HL-60/S4 treated with retinoic acid at 250 ng/mL for 4 days and 3 days (cell line): ENCODE measurements around the gene WDR72.
"Not testable (repeated sequence)": the region's sequence is repeated elsewhere in the genome, so short reads cannot be mapped to it uniquely, and the experiment has no call there.

Experiments
- in situ Hi-C: fragments of 300-500 bp; cut with MboI; formaldehyde crosslinking; loops from 2 replicates; pipeline ENCODE4 v1.7.0; 2022; ENCODE audit warnings: low sequenced_read_pairs

WDR72 gene

GRCh38 chr15:53759411-53759931 lies at the start of gene WDR72:
TSS of gene WDR72 (minus strand) at chr15:53759663. CDS start at chr15:53733149, 26,514 bp downstream.
- in situ Hi-C loops, result no loop called here

- in situ Hi-C loops, result no loop called here
Observed at GRCh38 chr15:53808058-53808706, 48.7 kb upstream of the WDR72 start.

- in situ Hi-C loops, result no loop called here
Observed at GRCh38 chr15:53807501-53807900, 48.0 kb upstream of the WDR72 start.

- in situ Hi-C loops, result no loop called here
Observed at GRCh38 chr15:53802672-53803071, 43.2 kb upstream of the WDR72 start.

GRCh38 chr15:53791581-53791980 lies 32.1 kb upstream of the WDR72 start:
- in situ Hi-C loops, result no loop called here

GRCh38 chr15:53789654-53790375 lies 30.4 kb upstream of the WDR72 start:
- in situ Hi-C loops, result no loop called here

GRCh38 chr15:53786401-53786800 lies 26.9 kb upstream of the WDR72 start:
- in situ Hi-C loops, result no loop called here

- in situ Hi-C loops, result not testable (repeated sequence)
Observed at GRCh38 chr15:53785241-53785640, 25.8 kb upstream of the WDR72 start.

GRCh38 chr15:53762916-53763315 lies 3.5 kb upstream of the WDR72 start:
- in situ Hi-C loops, result no loop called here

- in situ Hi-C loops, result no loop called here
Observed at GRCh38 chr15:53758412-53758811, 1.1 kb downstream of the WDR72 start.

GRCh38 chr15:53757906-53758305 lies 1.6 kb downstream of the WDR72 start:
- in situ Hi-C loops, result no loop called here

GRCh38 chr15:53753813-53754212 lies 5.7 kb downstream of the WDR72 start:
- in situ Hi-C loops, result no loop called here

- in situ Hi-C loops, result no loop called here
Observed at GRCh38 chr15:53752406-53752805, 7.1 kb downstream of the WDR72 start.

GRCh38 chr15:53747501-53748068 lies 11.9 kb downstream of the WDR72 start:
- in situ Hi-C loops, result no loop called here

- in situ Hi-C loops, result no loop called here
Observed at GRCh38 chr15:53746101-53746500, 13.4 kb downstream of the WDR72 start.

- in situ Hi-C loops, result no loop called here
Observed at GRCh38 chr15:53739651-53740050, 19.8 kb downstream of the WDR72 start.

GRCh38 chr15:53739187-53739586 lies 20.3 kb downstream of the WDR72 start:
- in situ Hi-C loops, result no loop called here

GRCh38 chr15:53721334-53722087 lies 38.0 kb downstream of the WDR72 start:
- in situ Hi-C loops, result no loop called here

GRCh38 chr15:53716909-53717876 lies 42.3 kb downstream of the WDR72 start:
- in situ Hi-C loops, result no loop called here

- in situ Hi-C loops, result no loop called here
Observed at GRCh38 chr15:53713218-53713617, 46.2 kb downstream of the WDR72 start.
